Prostate gland (tissue), 2 donors: ENCODE measurements around the gene SLC22A4. TPM values are rescaled to one million over a fixed set of nuclear protein-coding genes. Genes with fewer than 3 reads are reported as not detected.

Source experiments
- DNase-seq: peaks from one replicate; pipeline ENCODE4 v3.0.0-alpha.2; 2019; ENCODE audit warnings: low spot score
- H3K27ac ChIP-seq, 2 donors: fragments of 200-600 bp; sonication (generic); 2 replicates each; pipeline ENCODE4 v1.5.1; 2017 to 2019
- H3K27me3 ChIP-seq: fragments of 200-600 bp; sonication (generic); replicated peaks from 2 replicates; pipeline ENCODE4 v1.5.1; 2019; ENCODE audit not compliant: insufficient read depth
- H3K36me3 ChIP-seq, 2 donors: fragments of 200-600 bp; sonication (generic); 1 replicate in 1 of 2; 2 replicates in 1 of 2; pipeline versions ENCODE4 v1.5.1 to v1.8.1; 2017 to 2019
- H3K4me1 ChIP-seq: fragments of 200-600 bp; sonication (generic); replicated peaks from 2 replicates; pipeline ENCODE4 v1.5.1; 2019
- H3K4me3 ChIP-seq, 2 donors: fragments of 200-600 bp; sonication (generic); 2 replicates each; pipeline ENCODE4 v1.5.1; 2017 to 2019
- H3K9me3 ChIP-seq: fragments of 200-600 bp; sonication (generic); 2 replicates; pipeline ENCODE4 v1.5.1; 2017
- CTCF ChIP-seq, 4 experiments: fragments of 200-600 bp in 2 of 4; fragments of 450-650 bp in 2 of 4; sonication (generic) in 2 of 4; IDR thresholded peaks; 1 replicate in 3 of 4; 2 replicates in 1 of 4; pipeline ENCODE4 v1.5.1; 2016 to 2019; ENCODE audit warnings: antibody characterized with exemption in 4 of 4, mild to moderate bottlenecking in 2 of 4, moderate library complexity in 2 of 4
- POLR2A ChIP-seq: fragments of 450-650 bp; IDR thresholded peaks from one replicate; pipeline ENCODE4 v1.6.1; 2016; ENCODE audit warnings: antibody characterized with exemption, mild to moderate bottlenecking
- POLR2AphosphoS5 ChIP-seq: sonication (generic); formaldehyde crosslinking; IDR thresholded peaks from one replicate; pipeline ENCODE4 v1.6.1; 2017; ENCODE audit warnings: antibody characterized with exemption
- WGBS: methylation state at CpG from one replicate; pipeline ENCODE4 v1.1.5; 2018; 5-methylcytosine and 5-hydroxymethylcytosine counted together
- intact Hi-C: fragments of 100-400 bp; cut with DNase I; formaldehyde crosslinking; loops from one replicate; pipeline ENCODE4 v1.14.2; 2022
- total RNA-seq, 2 donors: library from RNA; depleted of rRNA; stranded (reverse); fragments of >200 nt; gene quantifications; one replicate each; pipeline ENCODE4 v1.1.0, GENCODE V29; 2016

SLC22A4 gene
- total RNA-seq, 2 donors from 2014 or later = 5.5 to 8.2 TPM

GRCh38 chr5:132380741-132381140 lies 86.5 kb downstream of the SLC22A4 start:
- WGBS = 81% methylated on average over 2 of the region's 2 CpGs
- H3K4me3 ChIP-seq = no peak overlapping the region
- H3K27ac ChIP-seq = peak overlapping the region; percentile 28 to 50
- no peaks in the 10 kb centered on the region for H3K27me3 ChIP-seq
- no peaks in the 10 kb centered on the region for H3K9me3 ChIP-seq
- H3K36me3 ChIP-seq = no peaks in the 10 kb centered on the region
- peaks cover 29% of the 10 kb centered on the region for H3K4me1 ChIP-seq
- no peak for TF ChIP-seq POLR2AphosphoS5
- no peak for TF ChIP-seq POLR2A
- TF ChIP-seq CTCF (IDR thresholded peaks at IDR 0.05) = no peak
- DNase-seq = no peak
- intact Hi-C loops = loop anchor here (5.0 kb wide), 1 partner anchor 442 kb away; no protein-coding TSS in a partner anchor

GRCh38 chr5:132381614-132382013 lies 87.4 kb downstream of the SLC22A4 start:
- peak; percentile 19 for DNase-seq
- intact Hi-C loops = loop anchor here (5.0 kb wide), 1 partner anchor 441 kb away; no protein-coding TSS in a partner anchor
- TF ChIP-seq POLR2A (no peak), POLR2AphosphoS5 (peak; percentile 27)

GRCh38 chr5:132383261-132383660 lies 89.1 kb downstream of the SLC22A4 start:
- no peak for DNase-seq
- Histone ChIP-seq H3K27me3 (no peaks in the 10 kb centered on the region), H3K4me3 (no peak overlapping the region), H3K36me3 (no peaks in the 10 kb centered on the region), H3K4me1 (peaks cover 33% of the 10 kb centered on the region), H3K9me3 (no peaks in the 10 kb centered on the region), H3K27ac (no peak overlapping the region)
- TF ChIP-seq POLR2A (no peak), POLR2AphosphoS5 (no peak), CTCF (IDR thresholded peaks at IDR 0.05) (no peak)
- intact Hi-C loops = loop anchor here (5.0 kb wide), 1 partner anchor 439 kb away; no protein-coding TSS in a partner anchor
- WGBS = 100% methylated on average over 1 of the region's 1 CpG

More at GRCh38 chr5:132381614-132382013, 87.4 kb downstream of the SLC22A4 start:
- no peak overlapping the region for H3K4me3 ChIP-seq
- peaks cover 29% of the 10 kb centered on the region for H3K4me1 ChIP-seq
- H3K27ac ChIP-seq = peak overlapping the region in 1 of 2 donors; percentile 50
- 52% methylated on average over 1 of the region's 1 CpG for WGBS
- no peaks in the 10 kb centered on the region for H3K36me3 ChIP-seq
- H3K27me3 ChIP-seq = no peaks in the 10 kb centered on the region
- no peaks in the 10 kb centered on the region for H3K9me3 ChIP-seq

GRCh38 chr5:132383984-132384383 lies 89.8 kb downstream of the SLC22A4 start:
- Histone ChIP-seq H3K27ac (peak overlapping the region in 1 of 2 donors; percentile 89), H3K4me3 (no peak overlapping the region), H3K27me3 (no peaks in the 10 kb centered on the region), H3K36me3 (no peaks in the 10 kb centered on the region), H3K9me3 (no peaks in the 10 kb centered on the region), H3K4me1 (peaks cover 40% of the 10 kb centered on the region)
- no peak for TF ChIP-seq POLR2A
- TF ChIP-seq CTCF (IDR thresholded peaks at IDR 0.05) = no peak
- no peak for TF ChIP-seq POLR2AphosphoS5
- DNase-seq = no peak
- intact Hi-C loops = loop anchor here (5.0 kb wide), 1 partner anchor 438 kb away; no protein-coding TSS in a partner anchor
- 90% methylated on average over 5 of the region's 5 CpGs for WGBS

GRCh38 chr5:132384506-132385050 lies 90.4 kb downstream of the SLC22A4 start:
- Histone ChIP-seq H3K27ac (peak overlapping the region; percentile 39 to 89), H3K9me3 (no peaks in the 10 kb centered on the region), H3K4me1 (peaks cover 40% of the 10 kb centered on the region), H3K36me3 (no peaks in the 10 kb centered on the region), H3K27me3 (no peaks in the 10 kb centered on the region), H3K4me3 (no peak overlapping the region)
- no peak for DNase-seq
- WGBS = 78% methylated on average over 4 of the region's 4 CpGs
- TF ChIP-seq CTCF (IDR thresholded peaks at IDR 0.05) = no peak
- TF ChIP-seq POLR2AphosphoS5 = no peak
- no peak for TF ChIP-seq POLR2A
- intact Hi-C loops = loop anchor here (5.0 kb wide), 1 partner anchor 438 kb away; no protein-coding TSS in a partner anchor
